ENCODE results near the gene CNKSR1.
A peak's percentile ranks its signal among the peaks of the same experiment; 100 is the strongest.

CNKSR1 gene

GRCh38 chr1:26184883-26185282 lies 7.6 kb downstream of the CNKSR1 start:
- no peak for FAIRE-seq

GRCh38 chr1:26187882-26188281 lies 10.6 kb downstream of the CNKSR1 start:
- no peak for FAIRE-seq

- no peak for FAIRE-seq
These were observed 11.2 kb downstream of the CNKSR1 start for GRCh38 chr1:26188477-26188876.

- no peak for FAIRE-seq
These were observed 12.0 kb downstream of the CNKSR1 start for GRCh38 chr1:26189331-26189730.

GRCh38 chr1:26189751-26190275 lies 12.5 kb downstream of the CNKSR1 start:
- no peak for FAIRE-seq

- FAIRE-seq: no peak
These were observed 13.2 kb downstream of the CNKSR1 start, which contains the start of gene CATSPER4 for GRCh38 chr1:26190373-26190987. CATSPER4 (plus strand) TSS chr1:26190602; CDS start chr1:26190628, 26 bp downstream.

- no peak for FAIRE-seq
These were observed 14.4 kb downstream of the CNKSR1 start for GRCh38 chr1:26191739-26192138.

GRCh38 chr1:26195805-26196204 lies 18.5 kb downstream of the CNKSR1 start:
- FAIRE-seq: no peak

- FAIRE-seq: no peak
These were observed 20.0 kb downstream of the CNKSR1 start for GRCh38 chr1:26197301-26197700.

- no peak for FAIRE-seq
These were observed 20.5 kb downstream of the CNKSR1 start for GRCh38 chr1:26197813-26198212.

GRCh38 chr1:26200413-26200812 lies 23.1 kb downstream of the CNKSR1 start:
- no peak for FAIRE-seq

- no peak for FAIRE-seq
These were observed 26.5 kb downstream of the CNKSR1 start for GRCh38 chr1:26203642-26204318.

GRCh38 chr1:26210147-26210870 lies 33.0 kb downstream of the CNKSR1 start:
- peak; percentile 49 for FAIRE-seq

- no peak for FAIRE-seq
These were observed 35.4 kb downstream of the CNKSR1 start for GRCh38 chr1:26212726-26213125.

- FAIRE-seq: no peak
These were observed 36.1 kb downstream of the CNKSR1 start for GRCh38 chr1:26213335-26213905.

- FAIRE-seq: no peak
These were observed 38.0 kb downstream of the CNKSR1 start for GRCh38 chr1:26215246-26215645.

- no peak for FAIRE-seq
These were observed 41.7 kb downstream of the CNKSR1 start for GRCh38 chr1:26218906-26219494.

- no peak for FAIRE-seq
These were observed 43.1 kb downstream of the CNKSR1 start for GRCh38 chr1:26220199-26220912.

GRCh38 chr1:26221094-26221493 lies 43.8 kb downstream of the CNKSR1 start:
- no peak for FAIRE-seq

- FAIRE-seq: no peak
These were observed 47.3 kb downstream of the CNKSR1 start for GRCh38 chr1:26224606-26225005.

GRCh38 chr1:26225033-26225831 lies 47.9 kb downstream of the CNKSR1 start:
- no peak for FAIRE-seq
